IMR-90 (cell line): ENCODE measurements around the gene PRKD3. TPM values are rescaled to one million over a fixed set of nuclear protein-coding genes. Genes with fewer than 3 reads are reported as not detected.
A peak's percentile ranks its signal among the peaks of the same experiment; 100 is the strongest.

ENCODE experiments used
- ATAC-seq: fragments of 200-7000 bp; cut with Tn5 transposase; 2 replicates; pipeline ENCODE4 v1.9.1; 2020; ENCODE audit warnings: low read depth, mild to moderate bottlenecking, moderate library complexity
- BruUV-seq: library from RNA; stranded (reverse); fragments of 400-500 nt; replicated peaks from 2 replicates; lab custom pipeline; 2021; lab: Mats Ljungman, UMichigan
- CTCF ChIA-PET: fragments of 300-600 bp; formaldehyde crosslinking; extraction: SDS; loops from one replicate; lab custom pipeline; 2021; ENCODE audit warnings: antibody characterized with exemption; lab: Yijun Ruan, JAX
- POLR2A ChIA-PET: fragments of 300-600 bp; sonication (Branson Sonifier 250); formaldehyde crosslinking; loops from one replicate; lab custom pipeline; 2022; ENCODE audit warnings: antibody characterized with exemption; ENCODE audit not compliant: unreplicated experiment; lab: Charles Lee
- DNase-seq: peaks from one replicate; pipeline ENCODE4 v3.0.0; 2013
- H2AFZ ChIP-seq: replicated peaks from 2 replicates; pipeline ENCODE3; 2013; ENCODE audit warnings: low read length, mild to moderate bottlenecking; ENCODE audit not compliant: poor library complexity
- H2AK5ac ChIP-seq: 2 replicates; pipeline ENCODE4 v1.6.1; 2013; ENCODE audit warnings: low read depth, low read length, inconsistent platforms
- H2AK9ac ChIP-seq: replicated peaks from 2 replicates; pipeline ENCODE3; 2013; ENCODE audit warnings: mild to moderate bottlenecking, low read depth, low read length, moderate library complexity; ENCODE audit not compliant: poor library complexity
- H2BK120ac ChIP-seq: 2 replicates; pipeline ENCODE4 v1.6.1; 2013; ENCODE audit warnings: low read depth, low read length, inconsistent platforms
- H2BK15ac ChIP-seq: 3 replicates; pipeline ENCODE4 v1.6.1; 2013; ENCODE audit warnings: low read depth, low read length, inconsistent platforms
- H2BK20ac ChIP-seq: 2 replicates; pipeline ENCODE4 v1.6.1; 2013; ENCODE audit warnings: low read depth, mild to moderate bottlenecking, inconsistent platforms, low read length, moderate library complexity
- H2BK5ac ChIP-seq: 2 replicates; pipeline ENCODE4 v1.6.1; 2013; ENCODE audit warnings: mild to moderate bottlenecking, low read depth, low read length, inconsistent platforms; ENCODE audit not compliant: poor library complexity, severe bottlenecking
- H3K14ac ChIP-seq: replicated peaks from 2 replicates; pipeline ENCODE4 v1.6.1; 2013; ENCODE audit warnings: low read depth, low read length, inconsistent platforms
- H3K18ac ChIP-seq: 2 replicates; pipeline ENCODE4 v1.6.1; 2013; ENCODE audit warnings: low read depth, low read length, control low read depth
- H3K23ac ChIP-seq: 2 replicates; pipeline ENCODE4 v1.6.1; 2013; ENCODE audit warnings: low read depth, low read length, inconsistent platforms
- H3K27ac ChIP-seq: 2 replicates; pipeline ENCODE4 v1.5.1; 2013; ENCODE audit warnings: mild to moderate bottlenecking, control low read depth, low read length; ENCODE audit not compliant: insufficient read depth
- H3K27me3 ChIP-seq: 2 replicates; pipeline ENCODE4 v1.6.1; 2013; ENCODE audit warnings: low read length; ENCODE audit not compliant: control insufficient read depth, insufficient read depth
- H3K36me3 ChIP-seq: 2 replicates; pipeline ENCODE4 v1.6.1; 2013; ENCODE audit warnings: low read length, mixed read lengths; ENCODE audit not compliant: control insufficient read depth, insufficient read depth
- H3K4ac ChIP-seq: 2 replicates; pipeline ENCODE4 v1.6.1; 2013; ENCODE audit warnings: low read depth, low read length, inconsistent platforms
- H3K4me1 ChIP-seq: 2 replicates; pipeline ENCODE4 v1.6.1; 2013; ENCODE audit warnings: low read length, mixed read lengths; ENCODE audit not compliant: control insufficient read depth, insufficient read depth
- H3K4me2 ChIP-seq: 2 replicates; pipeline ENCODE4 v1.6.1; 2013; ENCODE audit warnings: low read depth, mild to moderate bottlenecking, control low read depth, low read length, moderate library complexity
- H3K4me3 ChIP-seq: 2 replicates; pipeline ENCODE4 v1.5.1; 2013; ENCODE audit warnings: low read depth, mild to moderate bottlenecking, control low read depth, low read length, moderate library complexity; ENCODE audit not compliant: insufficient read depth
- H3K56ac ChIP-seq: 2 replicates; pipeline ENCODE4 v1.6.1; 2013; ENCODE audit warnings: low read length, inconsistent platforms; ENCODE audit not compliant: insufficient read depth; ENCODE audit errors: extremely low read depth
- H3K79me1 ChIP-seq, 2 experiments: 2 replicates each; pipeline ENCODE4 v1.6.1; 2013; ENCODE audit warnings: low read length in 2 of 2, inconsistent platforms in 1 of 2, low read depth in 1 of 2
- H3K9ac ChIP-seq: 2 replicates; pipeline ENCODE4 v1.6.1; 2013; ENCODE audit warnings: low read depth, low read length, control low read depth
- H3K9me1 ChIP-seq: 2 replicates; pipeline ENCODE4 v1.6.1; 2013; ENCODE audit warnings: low read length, inconsistent platforms; ENCODE audit not compliant: insufficient read depth
- H3K9me3 ChIP-seq: 2 replicates; pipeline ENCODE4 v1.6.1; 2013; ENCODE audit warnings: low read length; ENCODE audit not compliant: control insufficient read depth, insufficient read depth
- H4K20me1 ChIP-seq: 2 replicates; pipeline ENCODE4 v1.6.1; 2013; ENCODE audit warnings: low read length, inconsistent platforms; ENCODE audit not compliant: insufficient read depth
- H4K5ac ChIP-seq: 2 replicates; pipeline ENCODE4 v1.6.1; 2013; ENCODE audit warnings: mild to moderate bottlenecking, low read depth, low read length, control low read depth
- H4K8ac ChIP-seq, 2 experiments: 2 replicates each; pipeline ENCODE4 v1.6.1; 2013; ENCODE audit warnings: low read depth in 2 of 2, low read length in 2 of 2, control low read depth in 1 of 2, inconsistent platforms in 1 of 2
- H4K91ac ChIP-seq: 2 replicates; pipeline ENCODE4 v1.6.1; 2013; ENCODE audit warnings: low read depth, low read length, inconsistent platforms; ENCODE audit not compliant: insufficient read depth
- BHLHE40 ChIP-seq: fragments of 150-350 bp; IDR thresholded peaks from 2 replicates; pipeline ENCODE4 v1.6.1; 2016; ENCODE audit warnings: mild to moderate bottlenecking, low read depth, low read length
- ELK1 ChIP-seq: fragments of 150-350 bp; IDR thresholded peaks from 2 replicates; pipeline ENCODE4 v1.6.1; 2016; ENCODE audit warnings: low read depth, mild to moderate bottlenecking, low read length, moderate library complexity, borderline replicate concordance
- MAFK ChIP-seq: IDR thresholded peaks from 2 replicates; pipeline ENCODE4 v1.6.1; 2012; ENCODE audit warnings: low read depth, low read length, improper control_type of control experiment
- MAZ ChIP-seq: IDR thresholded peaks from 2 replicates; pipeline ENCODE4 v1.6.1; 2012; ENCODE audit warnings: low read depth, mild to moderate bottlenecking, low read length, improper control_type of control experiment, moderate library complexity, borderline replicate concordance
- MXI1 ChIP-seq: IDR thresholded peaks from 2 replicates; pipeline ENCODE4 v1.6.1; 2012; ENCODE audit warnings: low read depth, mild to moderate bottlenecking, low read length, moderate library complexity, borderline replicate concordance
- POLR2A ChIP-seq: IDR thresholded peaks from 2 replicates; pipeline ENCODE4 v1.6.1; 2012; ENCODE audit warnings: mild to moderate bottlenecking, low read depth, low read length
- SMC3 ChIP-seq: fragments of 150-350 bp; IDR thresholded peaks from 2 replicates; pipeline ENCODE4 v1.6.1; 2016; ENCODE audit warnings: low read depth, mild to moderate bottlenecking, antibody characterized with exemption, low read length, moderate library complexity
- WGBS, 2 experiments: methylation state at CpG; one replicate each; pipeline versions ENCODE4 v1.1.5 to v1.1.7; 2013; ENCODE audit warnings: missing lambda C conversion rate in 2 of 2; ENCODE audit not compliant: insufficient read length in 1 of 2; ENCODE audit errors: extremely low coverage in 2 of 2; 5-methylcytosine and 5-hydroxymethylcytosine counted together
- dilution Hi-C: fragments of 300-500 bp; cut with HindIII; formaldehyde crosslinking; loops from one replicate; pipeline ENCODE4 v1.14.3; 2018; ENCODE audit warnings: low sequenced_read_pairs; ENCODE audit not compliant: unreplicated experiment
- in situ Hi-C: fragments of 300-500 bp; cut with MboI; formaldehyde crosslinking; loops from 3 replicates; pipeline ENCODE4 v1.14.3; 2019; ENCODE audit warnings: low sequenced_read_pairs, inconsistent platforms, mixed read lengths
- intact Hi-C: fragments of 100-400 bp; cut with micrococcal nuclease; formaldehyde crosslinking; loops from 2 replicates; pipeline ENCODE4 v1.10.0; 2022
- polyA plus RNA-seq, 3 experiments: library from polyadenylated mRNA; depleted of rRNA; stranded (reverse); fragments of >200 nt; gene quantifications; 2 replicates each; pipeline ENCODE4 v1.2.3, GENCODE V29; 2012; ENCODE audit warnings: low replicate concordance in 1 of 3
- total RNA-seq: library from RNA; depleted of rRNA; stranded (reverse); fragments of >200 nt; gene quantifications from 2 replicates; pipeline ENCODE4 v1.2.3, GENCODE V29; 2012

Gene PRKD3
- total and polyA plus RNA-seq, 2 of the 4 experiments (the other 2 are of a cell fraction): 15.8 to 46.4 TPM

GRCh38 chr2:37344453-37345361, 20.1 kb upstream of the PRKD3 start, which contains the start of gene QPCT:
Gene QPCT, plus strand, starts transcription at chr2:37344630. Its CDS starts 102 bp downstream, at chr2:37344732.
- no peaks in the 10 kb centered on the region; the same call in 1 of the 2 replicates for H3K4me1 ChIP-seq
- no peaks in the 10 kb centered on the region for H3K9me1 ChIP-seq
- no peaks in the 10 kb centered on the region for H3K79me1 ChIP-seq
- H3K4me3 ChIP-seq: peak within 1 kb of the TSS; percentile 56
- H3K4me2 ChIP-seq: peak within 1 kb of the TSS; percentile 83
- peak within 1 kb of the TSS in 1 of 2 experiments; percentile 13; a peak in 1 of 4 replicates for H4K8ac ChIP-seq
- peak within 1 kb of the TSS; percentile 52 for H2AK9ac ChIP-seq
- peaks cover 5% of the 10 kb centered on the region for H3K27me3 ChIP-seq
- H2AK5ac ChIP-seq: no peak within 1 kb of the TSS
- H3K56ac ChIP-seq: no peak within 1 kb of the TSS
- in situ Hi-C loops (no loop called here), dilution Hi-C loops (no loop called here), intact Hi-C loops (no loop called here)
- no peak within 1 kb of the TSS for H2BK5ac ChIP-seq
- no peaks in the 10 kb centered on the region for H4K20me1 ChIP-seq
- no peak within 1 kb of the TSS for H3K27ac ChIP-seq
- ATAC-seq: peak; percentile 80
- no peak within 1 kb of the TSS for H3K18ac ChIP-seq
- 7% methylated on average over 3 of the region's 73 CpGs; no CpG with 5 or more reads in 1 of the 2 experiments for WGBS, 2 experiments
- no TSS peak for BruUV-seq
- TF ChIP-seq MAFK (no peak), POLR2A (no peak), SMC3 (no peak), ELK1 (no peak), MAZ (peak; percentile 21; the same call in 1 of the 2 replicates), MXI1 (no peak), BHLHE40 (no peak)
- H4K91ac ChIP-seq: no peak within 1 kb of the TSS
- H3K4ac ChIP-seq: no peak within 1 kb of the TSS
- no peak within 1 kb of the TSS for H3K23ac ChIP-seq
- H2BK120ac ChIP-seq: peak within 1 kb of the TSS; percentile 6
- no peaks in the 10 kb centered on the region for H3K36me3 ChIP-seq
- no peak within 1 kb of the TSS for H2BK15ac ChIP-seq
- no peak within 1 kb of the TSS for H2BK20ac ChIP-seq
- DNase-seq: peak; percentile 44
- no peak within 1 kb of the TSS for H4K5ac ChIP-seq
- POLR2A ChIA-PET: no interaction called here
- H3K9ac ChIP-seq: 0 out of 2 replicates have a peak within 1 kb of the TSS, but pooled peaks have one; percentile 12
- peak within 1 kb of the TSS; percentile 91 for H2AFZ ChIP-seq
- CTCF ChIA-PET: interaction anchor here (0.7 to 1.5 kb wide), 2 partner anchors 15 to 175 kb away, joined by 3 to 5 read pairs; no protein-coding TSS in a partner anchor
- H3K14ac ChIP-seq: no peak within 1 kb of the TSS
- no peaks in the 10 kb centered on the region for H3K9me3 ChIP-seq
